A673 (cell line): ENCODE data around the gene BRCC3. TPM values are rescaled to one million over a fixed set of nuclear protein-coding genes. Genes with fewer than 3 reads are reported as not detected.
A peak's percentile ranks its signal among the peaks of the same experiment; 100 is the strongest.

Source experiments
- BruUV-seq: library from RNA; stranded (reverse); fragments of 400-500 nt; replicated peaks from 2 replicates; lab custom pipeline; 2021; lab: Mats Ljungman, UMichigan
- CTCF ChIA-PET: fragments of 300-600 bp; sonication (Branson Sonifier 250); formaldehyde crosslinking; loops from one replicate; lab custom pipeline; 2022; ENCODE audit warnings: antibody characterized with exemption; lab: Charles Lee
- POLR2A ChIA-PET: fragments of 300-600 bp; sonication (Branson Sonifier 250); formaldehyde crosslinking; loops from one replicate; lab custom pipeline; 2022; ENCODE audit warnings: antibody characterized with exemption; ENCODE audit not compliant: low non-redundant PET; lab: Charles Lee
- DNase-seq: peaks from one replicate; pipeline ENCODE4 v3.0.0-alpha.2; 2015; ENCODE audit warnings: low spot score
- H3K27ac ChIP-seq: fragments of 200-600 bp; sonication (generic); 2 replicates; pipeline ENCODE4 v1.5.1; 2016; ENCODE audit warnings: mixed run types, low read depth, mild to moderate bottlenecking, mixed read lengths, antibody characterized with exemption, low read length; ENCODE audit not compliant: poor library complexity, severe bottlenecking
- H3K27me3 ChIP-seq: fragments of 200-600 bp; sonication (generic); replicated peaks from 2 replicates; pipeline ENCODE4 v1.6.1; 2017; ENCODE audit warnings: mixed run types, low read depth, mild to moderate bottlenecking, mixed read lengths, antibody characterized with exemption, low read length; ENCODE audit not compliant: insufficient read depth, poor library complexity
- H3K36me3 ChIP-seq: fragments of 200-600 bp; sonication (generic); 2 replicates; pipeline ENCODE4 v1.6.1; 2016; ENCODE audit warnings: mixed run types, mild to moderate bottlenecking, mixed read lengths, antibody characterized with exemption, low read length; ENCODE audit not compliant: insufficient read depth, poor library complexity, severe bottlenecking
- H3K4me1 ChIP-seq: fragments of 200-600 bp; sonication (generic); 2 replicates; pipeline ENCODE4 v1.6.1; 2017; ENCODE audit warnings: mixed run types, mild to moderate bottlenecking, mixed read lengths, antibody characterized with exemption, low read length; ENCODE audit not compliant: insufficient read depth, poor library complexity, severe bottlenecking
- H3K4me3 ChIP-seq: fragments of 200-600 bp; sonication (generic); 2 replicates; pipeline ENCODE4 v1.5.1; 2016; ENCODE audit warnings: low read depth, mixed run types, mild to moderate bottlenecking, mixed read lengths, low read length; ENCODE audit not compliant: poor library complexity, severe bottlenecking
- H3K9me3 ChIP-seq: fragments of 200-600 bp; sonication (generic); 2 replicates; pipeline ENCODE4 v1.6.1; 2016; ENCODE audit warnings: mixed run types, low read depth, mild to moderate bottlenecking, mixed read lengths, antibody characterized with exemption, low read length; ENCODE audit not compliant: poor library complexity, severe bottlenecking
- CTCF ChIP-seq: fragments of 300-800, 200-600 bp; sonication (generic); conservative IDR thresholded peaks from 2 replicates; pipeline ENCODE4 v1.5.1; 2017; ENCODE audit warnings: low read depth, mild to moderate bottlenecking, antibody characterized with exemption, low read length, moderate library complexity, mixed read lengths
- EZH2 ChIP-seq: fragments of 200-600 bp; sonication (generic); IDR thresholded peaks from 2 replicates; pipeline ENCODE4 v1.6.1; 2017; ENCODE audit warnings: borderline replicate concordance, low read depth, mild to moderate bottlenecking, mixed read lengths, antibody characterized with exemption, low read length; ENCODE audit not compliant: poor library complexity, severe bottlenecking
- intact Hi-C: fragments of 100-400 bp; cut with micrococcal nuclease; formaldehyde crosslinking; loops from one replicate; pipeline ENCODE4 v1.10.0; 2022; ENCODE audit not compliant: unreplicated experiment
- total RNA-seq: library from RNA; stranded (reverse); gene quantifications from 2 replicates; pipeline ENCODE4 v1.2.3, GENCODE V29; 2021

Gene BRCC3
- total RNA-seq, 1 experiment from 2014 or later = 25.7 TPM

GRCh38 chrX:155070663-155070974 is 689 bp upstream of the BRCC3 start:
- H3K36me3 ChIP-seq = peaks cover 10% of the 10 kb centered on the region
- ChIA-PET POLR2A (no interaction called here), CTCF (no interaction called here)
- no peaks in the 10 kb centered on the region for H3K27me3 ChIP-seq
- BruUV-seq = no TSS peak
- H3K4me3 ChIP-seq = peak overlapping the region; percentile 77
- peaks cover 9% of the 10 kb centered on the region for H3K4me1 ChIP-seq
- H3K9me3 ChIP-seq = no peaks in the 10 kb centered on the region
- TF ChIP-seq CTCF = no peak
- intact Hi-C loops = no loop called here
- H3K27ac ChIP-seq = peak overlapping the region; percentile 59
- DNase-seq = no peak

GRCh38 chrX:155071694-155072280 is 479 bp downstream of the BRCC3 start:
- ChIA-PET CTCF (no interaction called here), POLR2A (no interaction called here)

GRCh38 chrX:155086202-155086840 is 15.0 kb downstream of the BRCC3 start:
- H3K4me1 ChIP-seq = no peaks in the 10 kb centered on the region
- H3K27ac ChIP-seq = no peak overlapping the region
- no peaks in the 10 kb centered on the region for H3K9me3 ChIP-seq
- H3K36me3 ChIP-seq = no peaks in the 10 kb centered on the region
- peak; percentile 53 for DNase-seq
- TF ChIP-seq CTCF = peak; percentile 67
- no peak for TF ChIP-seq EZH2
- intact Hi-C loops = no loop called here
- H3K27me3 ChIP-seq = no peaks in the 10 kb centered on the region
- BruUV-seq = no TSS peak
- ChIA-PET POLR2A (no interaction called here), CTCF (interaction anchor here (0.7 to 1.2 kb wide), 4 partner anchors 8 to 168 kb away, joined by 3 to 6 read pairs (median 4); no protein-coding TSS in a partner anchor)
- no peak overlapping the region for H3K4me3 ChIP-seq

More at GRCh38 chrX:155071694-155072280, 479 bp downstream of the BRCC3 start:
- TF ChIP-seq EZH2 = no peak
- TF ChIP-seq CTCF = no peak
- intact Hi-C loops = no loop called here
- Histone ChIP-seq H3K9me3 (no peaks in the 10 kb centered on the region), H3K4me1 (peaks cover 9% of the 10 kb centered on the region), H3K36me3 (peaks cover 16% of the 10 kb centered on the region), H3K4me3 (peak overlapping the region; percentile 77), H3K27ac (peak overlapping the region; percentile 84), H3K27me3 (no peaks in the 10 kb centered on the region)
- DNase-seq = peak; percentile 1
- BruUV-seq = TSS peak; percentile 49
